Heart left ventricle (tissue), 16 donors: ENCODE measurements around the gene PF4V1. TPM values are rescaled to one million over a fixed set of nuclear protein-coding genes. Genes with fewer than 3 reads are reported as not detected.

Experiments
- ATAC-seq, 4 donors: fragments of 200-7000 bp; cut with Tn5 transposase; one replicate each; pipeline ENCODE4 v1.9.1; 2020 to 2022; ENCODE audit warnings: moderate library complexity in 4 of 4, mild to moderate bottlenecking in 3 of 4, moderate number of reproducible peaks in 1 of 4
- DNase-seq, 5 donors: peaks; one replicate each; pipeline ENCODE4 v3.0.0-alpha.2; 2020
- H3K27ac ChIP-seq, 12 donors: fragments of 200-600 bp; sonication (generic) in 4 of 12; one replicate each; pipeline versions ENCODE4 v1.5.0 to v1.8.0; 2016 to 2022; ENCODE audit warnings: mild to moderate bottlenecking in 2 of 12
- H3K27me3 ChIP-seq, 9 donors: fragments of 200-600 bp; sonication (generic) in 2 of 9; one replicate each; pipeline versions ENCODE4 v1.5.1 to v1.8.0; 2016 to 2022; ENCODE audit warnings: mild to moderate bottlenecking in 3 of 9
- H3K36me3 ChIP-seq, 9 donors: fragments of 200-600 bp; sonication (generic) in 2 of 9; one replicate each; pipeline versions ENCODE4 v1.5.0 to v1.8.0; 2018 to 2022; ENCODE audit warnings: mild to moderate bottlenecking in 2 of 9
- H3K4me1 ChIP-seq, 12 donors: fragments of 200-600 bp; sonication (generic) in 4 of 12; one replicate each; pipeline versions ENCODE4 v1.5.0 to v1.8.0; 2016 to 2022; ENCODE audit warnings: mild to moderate bottlenecking in 3 of 12
- H3K4me3 ChIP-seq, 12 donors: fragments of 200-600 bp; sonication (generic) in 4 of 12; one replicate each; pipeline versions ENCODE4 v1.5.0 to v1.8.0; 2017 to 2022; ENCODE audit warnings: mild to moderate bottlenecking in 9 of 12, moderate library complexity in 4 of 12
- H3K9me3 ChIP-seq, 12 donors: fragments of 200-600 bp; sonication (generic) in 4 of 12; one replicate each; pipeline versions ENCODE4 v1.5.0 to v1.8.0; 2016 to 2022; ENCODE audit warnings: mild to moderate bottlenecking in 1 of 12
- POLR2A ChIP-seq, 2 donors: fragments of 450-650 bp; IDR thresholded peaks; one replicate each; pipeline ENCODE4 v1.6.1; 2017; ENCODE audit warnings: antibody characterized with exemption in 2 of 2, mild to moderate bottlenecking in 2 of 2, moderate library complexity in 2 of 2
- WGBS, 4 donors: extraction: QIAGEN DNeasy Blood & Tissue Kit in 2 of 4; methylation state at CpG; one replicate each; pipeline versions ENCODE4 v1.1.5 to v1.1.7; 2013 to 2018; 5-methylcytosine and 5-hydroxymethylcytosine counted together
- intact Hi-C, 10 donors: fragments of 100-400 bp; cut with DNase I; formaldehyde crosslinking; loops; one replicate each; pipeline versions ENCODE4 v1.11.1 to v1.14.2; 2022
- polyA plus RNA-seq, 2 donors: library from polyadenylated mRNA; stranded (reverse); fragments of 200-250 nt; gene quantifications; one replicate each; pipeline ENCODE4 v1.2.3, GENCODE V29; 2013
- total RNA-seq, 9 donors: library from RNA; depleted of rRNA in 2 of 9; stranded (reverse); fragments of >200 nt in 2 of 9; fragmentation: NEBNext Ultra II Directional in 3 of 9; extraction: Animal tissue kit (Norgen Biotek cat#: 25700) in 3 of 9; gene quantifications; one replicate each; pipeline versions ENCODE4 v1.1.0 to v1.2.4, GENCODE V29; 2016 to 2023
- TF ChIP-seq, protein P1 (sequence below), 12 donors: fragments of 200-600 bp; sonication (generic) in 4 of 12; IDR thresholded peaks; one replicate each; pipeline versions ENCODE4 v1.5.0 to v1.8.0; 2018 to 2022; ENCODE audit warnings: antibody characterized with exemption in 12 of 12, mild to moderate bottlenecking in 5 of 12
- donor health status: ischemic (EF 13 %, LVEDD 7.1; RV severe dilation, severe dysfunction).
- donor health status: healthy with polysubstance abuse.
- donor health status: DM: no; HTN: yes; CAD: no.
- donor health status: DM: no; HTN: no; CAD: no.
- donor health status: ischemic (EF 25% LVEDD 6.9; RV normal size, moderate dysfunction).
- donor health status: ischemic (EF 25% LVEDD 5.7; RV mildly dilated, moderate dysfunction).
- donor health status: healthy.
- donor health status: DM: yes; HTN: yes; CAD: no.
- donor health status: ischemic (EF 35%, LVEDD 5.7; RV mildly dilated, moderate dysfunction).
- donor health status: nonischemic (EF 11% LVEDD 7.7; RV severe dilation, severe dysfunction).
- donor health status: DM: yes; HTN: yes; CAD: no.
- donor health status: PGD.
- donor health status: ischemic (EF 29% LVEDD 5.4; RV normal size, mild dysfunction).
- donor health status: nonischemic (EF 23%, LVEDD 6.1; RV moderate dilation, normal function).

PF4V1 gene
- total and polyA plus RNA-seq, 11 donors: 0.93 TPM; not detected in 10

DNA sequence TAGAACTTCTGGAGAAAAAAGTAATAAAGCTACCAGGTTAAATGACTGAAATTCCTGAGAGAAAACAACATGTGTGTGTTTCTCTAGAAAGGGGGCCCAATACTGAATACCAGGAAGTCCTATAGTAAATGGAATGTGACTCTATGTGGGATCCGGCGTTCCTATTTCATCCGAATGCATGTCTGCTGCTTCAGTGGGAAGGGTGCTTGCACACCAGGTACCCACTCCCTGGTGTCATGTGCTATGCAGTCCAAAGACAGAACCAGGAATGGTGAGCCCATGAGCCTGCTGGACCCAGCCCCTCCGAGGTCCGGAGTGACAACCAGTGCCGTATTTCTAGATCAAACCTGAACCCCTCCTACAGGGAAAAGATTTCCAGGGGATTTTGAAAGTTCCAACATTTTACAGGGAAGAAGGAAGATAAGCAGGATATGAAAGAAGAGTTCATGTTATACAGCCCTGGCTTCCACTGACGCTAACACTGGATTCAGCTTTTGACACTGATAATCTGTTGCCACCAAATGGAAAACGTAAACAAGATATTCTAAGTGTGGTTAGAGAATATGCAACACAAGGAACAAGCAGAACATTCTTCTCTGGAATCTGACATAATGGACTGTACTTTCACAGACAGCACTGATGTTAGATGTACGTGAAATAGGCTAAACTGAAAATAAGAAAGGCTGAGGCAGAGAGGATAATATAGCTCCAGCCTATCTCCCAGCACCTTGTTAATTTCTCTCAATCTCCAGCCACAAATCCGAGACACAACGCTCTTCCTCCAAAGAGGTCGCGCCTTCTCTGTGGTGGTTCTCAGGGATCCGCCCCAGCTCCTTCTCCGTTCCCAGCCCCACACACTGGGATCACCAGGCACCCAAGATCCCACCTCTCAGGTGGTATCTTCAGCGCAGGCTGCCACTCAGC lies 15.4 kb downstream of the PF4V1 start:
- H3K36me3 ChIP-seq: no peaks in the 10 kb centered on the region
- peak; percentile 8 to 58 (median 24) for ATAC-seq
- WGBS, 4 donors: 28 to 38% (median 28%) methylated on average over 13 to 16 of the region's 16 CpGs
- intact Hi-C loops: loop anchor here in 2 of 10 donors (5.0 to 10.0 kb wide), 3 partner anchors 141 to 264 kb away; no protein-coding TSS in a partner anchor
- TF ChIP-seq, protein P1, sequence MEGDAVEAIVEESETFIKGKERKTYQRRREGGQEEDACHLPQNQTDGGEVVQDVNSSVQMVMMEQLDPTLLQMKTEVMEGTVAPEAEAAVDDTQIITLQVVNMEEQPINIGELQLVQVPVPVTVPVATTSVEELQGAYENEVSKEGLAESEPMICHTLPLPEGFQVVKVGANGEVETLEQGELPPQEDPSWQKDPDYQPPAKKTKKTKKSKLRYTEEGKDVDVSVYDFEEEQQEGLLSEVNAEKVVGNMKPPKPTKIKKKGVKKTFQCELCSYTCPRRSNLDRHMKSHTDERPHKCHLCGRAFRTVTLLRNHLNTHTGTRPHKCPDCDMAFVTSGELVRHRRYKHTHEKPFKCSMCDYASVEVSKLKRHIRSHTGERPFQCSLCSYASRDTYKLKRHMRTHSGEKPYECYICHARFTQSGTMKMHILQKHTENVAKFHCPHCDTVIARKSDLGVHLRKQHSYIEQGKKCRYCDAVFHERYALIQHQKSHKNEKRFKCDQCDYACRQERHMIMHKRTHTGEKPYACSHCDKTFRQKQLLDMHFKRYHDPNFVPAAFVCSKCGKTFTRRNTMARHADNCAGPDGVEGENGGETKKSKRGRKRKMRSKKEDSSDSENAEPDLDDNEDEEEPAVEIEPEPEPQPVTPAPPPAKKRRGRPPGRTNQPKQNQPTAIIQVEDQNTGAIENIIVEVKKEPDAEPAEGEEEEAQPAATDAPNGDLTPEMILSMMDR (IDR thresholded peaks at IDR 0.05): no peak
- TF ChIP-seq POLR2A (IDR thresholded peaks at IDR 0.05): no peak
- no peak for DNase-seq
- H3K9me3 ChIP-seq: no peaks in the 10 kb centered on the region
- H3K4me1 ChIP-seq: peaks cover 0 to 20% (median 5%) of the 10 kb centered on the region in 12 donors
- peak overlapping the region in 9 of 12 donors; percentile 32 to 75 (median 59) for H3K27ac ChIP-seq
- peak overlapping the region; percentile 51 to 80 (median 64) for H3K4me3 ChIP-seq
- H3K27me3 ChIP-seq: peaks cover 0 to 25% (median 0%) of the 10 kb centered on the region in 9 donors

DNA sequence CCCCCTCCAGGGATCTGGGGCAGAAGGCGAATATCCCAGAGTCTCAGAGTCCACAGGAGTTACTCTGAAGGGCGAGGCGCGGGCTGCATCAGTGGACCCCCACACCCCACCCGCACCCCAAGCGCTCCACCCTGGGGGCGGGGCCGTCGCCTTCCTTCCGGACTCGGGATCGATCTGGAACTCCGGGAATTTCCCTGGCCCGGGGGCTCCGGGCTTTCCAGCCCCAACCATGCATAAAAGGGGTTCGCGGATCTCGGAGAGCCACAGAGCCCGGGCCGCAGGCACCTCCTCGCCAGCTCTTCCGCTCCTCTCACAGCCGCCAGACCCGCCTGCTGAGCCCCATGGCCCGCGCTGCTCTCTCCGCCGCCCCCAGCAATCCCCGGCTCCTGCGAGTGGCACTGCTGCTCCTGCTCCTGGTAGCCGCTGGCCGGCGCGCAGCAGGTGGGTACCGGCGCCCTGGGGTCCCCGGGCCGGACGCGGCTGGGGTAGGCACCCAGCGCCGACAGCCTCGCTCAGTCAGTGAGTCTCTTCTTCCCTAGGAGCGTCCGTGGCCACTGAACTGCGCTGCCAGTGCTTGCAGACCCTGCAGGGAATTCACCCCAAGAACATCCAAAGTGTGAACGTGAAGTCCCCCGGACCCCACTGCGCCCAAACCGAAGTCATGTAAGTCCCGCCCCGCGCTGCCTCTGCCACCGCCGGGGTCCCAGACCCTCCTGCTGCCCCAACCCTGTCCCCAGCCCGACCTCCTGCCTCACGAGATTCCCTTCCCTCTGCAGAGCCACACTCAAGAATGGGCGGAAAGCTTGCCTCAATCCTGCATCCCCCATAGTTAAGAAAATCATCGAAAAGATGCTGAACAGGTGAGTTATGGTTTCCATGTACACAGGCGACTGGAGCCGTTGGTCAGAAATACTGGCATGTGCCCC lies 16.3 kb downstream of the PF4V1 start, which contains the start of gene CXCL1:
Gene CXCL1 (plus strand): TSS at position 264 of the 926 bp plus-strand sequence. CDS start 78 bp downstream, at position 342.
- DNase-seq: peak; percentile 23 to 71 (median 59)
- TF ChIP-seq, protein P1 (IDR thresholded peaks at IDR 0.05): peak in 1 of 12 donors; percentile 11
- no peak for TF ChIP-seq POLR2A (IDR thresholded peaks at IDR 0.05)
- intact Hi-C loops: loop anchor here in 2 of 10 donors (5.0 to 10.0 kb wide), 4 partner anchors 142 to 263 kb away; no protein-coding TSS in a partner anchor

DNA sequence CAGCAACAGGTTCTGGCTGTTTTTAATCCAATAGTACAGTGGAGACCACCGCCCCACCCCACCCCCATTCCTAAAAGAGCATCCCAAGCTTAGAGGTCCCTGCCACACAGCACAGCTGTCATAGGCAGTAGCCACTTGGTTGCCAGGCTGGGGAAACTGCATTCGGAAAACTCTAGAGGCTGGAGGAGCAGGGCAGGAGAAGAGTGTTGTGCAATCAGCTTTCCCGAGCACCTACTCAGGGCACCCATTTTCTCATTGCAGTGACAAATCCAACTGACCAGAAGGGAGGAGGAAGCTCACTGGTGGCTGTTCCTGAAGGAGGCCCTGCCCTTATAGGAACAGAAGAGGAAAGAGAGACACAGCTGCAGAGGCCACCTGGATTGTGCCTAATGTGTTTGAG lies 17.2 kb downstream of the PF4V1 start:
- Histone ChIP-seq H3K27me3 (peaks cover 0 to 16% (median 0%) of the 10 kb centered on the region in 9 donors), H3K27ac (peak overlapping the region in 1 of 12 donors; percentile 59), H3K4me1 (peaks cover 0 to 23% (median 5%) of the 10 kb centered on the region in 12 donors), H3K4me3 (peak overlapping the region in 7 of 12 donors; percentile 56 to 80 (median 65)), H3K9me3 (no peaks in the 10 kb centered on the region), H3K36me3 (no peaks in the 10 kb centered on the region)
- intact Hi-C loops: loop anchor here in 1 of 10 donors (10.0 kb wide), 1 partner anchor 255 kb away; no protein-coding TSS in a partner anchor
- no peak for TF ChIP-seq POLR2A (IDR thresholded peaks at IDR 0.05)
- TF ChIP-seq, protein P1 (IDR thresholded peaks at IDR 0.05): no peak
- ATAC-seq (peak in 2 of 4 donors; percentile 30 to 46), DNase-seq (peak in 1 of 5 donors; percentile 52)
- 73 to 78% (median 77%) methylated on average over 2 to 3 of the region's 3 CpGs for WGBS, 4 donors

More for the DNA sequence above, 16.3 kb downstream of the PF4V1 start, which contains the start of gene CXCL1:
- no peaks in the 10 kb centered on the region for H3K9me3 ChIP-seq
- peak; percentile 45 to 80 (median 74) for ATAC-seq
- H3K36me3 ChIP-seq: no peaks in the 10 kb centered on the region
- peaks cover 0 to 23% (median 5%) of the 10 kb centered on the region in 12 donors for H3K4me1 ChIP-seq
- H3K4me3 ChIP-seq: peak within 1 kb of the TSS; percentile 51 to 80 (median 64)
- 6 to 11% (median 7%) methylated on average over 30 to 61 of the region's 61 CpGs for WGBS, 4 donors
- peak within 1 kb of the TSS in 11 of 12 donors; percentile 32 to 75 (median 59) for H3K27ac ChIP-seq
- peaks cover 0 to 21% (median 0%) of the 10 kb centered on the region in 9 donors for H3K27me3 ChIP-seq
